ENCODE data around the gene RHEBL1.
A peak's percentile ranks its signal among the peaks of the same experiment; 100 is the strongest.

Gene RHEBL1

GRCh38 chr12:49069507-49070346 lies at the start of gene RHEBL1:
Gene RHEBL1 (minus strand): TSS chr12:49069979. CDS start chr12:49069785, 194 bp downstream.
- peak; percentile 98 for DNase-seq (ENCODE audit: low spot score)

GRCh38 chr12:49111206-49111605 lies 41.4 kb upstream of the RHEBL1 start:
- DNase-seq (ENCODE audit: low spot score) = no peak

- DNase-seq (ENCODE audit: low spot score) = peak; percentile 98
Observed at GRCh38 chr12:49110464-49111155, 40.8 kb upstream of the RHEBL1 start, which contains the start of gene LMBR1L. Gene LMBR1L (minus strand): TSS chr12:49110847. CDS start chr12:49110555, 292 bp downstream.

DNA sequence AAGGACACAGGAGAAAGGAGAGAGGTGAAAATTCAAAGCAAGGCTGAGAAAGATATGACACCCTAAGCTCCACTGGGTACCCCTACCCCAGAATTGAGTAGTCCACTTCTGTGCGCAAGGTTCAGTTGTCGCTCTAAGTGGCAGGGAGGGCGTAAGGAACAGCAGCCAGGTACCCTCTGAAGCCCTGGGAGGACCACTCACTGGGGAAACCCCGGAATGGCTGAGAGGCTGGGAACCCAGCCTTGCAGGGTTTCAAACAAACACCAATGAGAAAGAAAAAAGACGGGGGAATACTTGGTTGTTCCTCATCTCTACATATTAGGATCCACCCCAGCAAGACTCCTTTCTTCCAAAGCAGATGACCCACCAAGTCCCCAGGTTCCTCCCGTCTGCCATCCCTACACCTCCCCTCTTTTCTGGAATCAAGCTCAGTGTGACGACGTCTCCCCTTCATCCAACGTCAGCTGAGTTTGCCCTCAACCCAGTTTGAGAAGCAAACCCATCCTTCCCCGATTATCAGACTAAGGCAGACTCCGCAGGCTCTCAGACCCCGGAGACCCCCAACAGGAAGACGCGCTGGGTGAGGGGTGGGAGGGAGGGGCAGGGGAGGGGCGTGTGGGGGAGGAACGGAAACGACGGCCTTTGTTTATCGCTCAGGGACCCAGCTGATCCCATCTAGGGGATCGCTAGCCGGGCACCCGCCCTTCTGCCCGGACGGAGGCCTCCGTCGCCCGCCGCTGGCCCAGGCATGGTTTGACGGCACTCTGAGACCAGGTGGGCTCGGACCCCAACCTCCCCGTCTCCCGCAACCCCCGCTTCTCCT lies 40.1 kb upstream of the RHEBL1 start:
- peak; percentile 25 for DNase-seq (ENCODE audit: low spot score)

DNA sequence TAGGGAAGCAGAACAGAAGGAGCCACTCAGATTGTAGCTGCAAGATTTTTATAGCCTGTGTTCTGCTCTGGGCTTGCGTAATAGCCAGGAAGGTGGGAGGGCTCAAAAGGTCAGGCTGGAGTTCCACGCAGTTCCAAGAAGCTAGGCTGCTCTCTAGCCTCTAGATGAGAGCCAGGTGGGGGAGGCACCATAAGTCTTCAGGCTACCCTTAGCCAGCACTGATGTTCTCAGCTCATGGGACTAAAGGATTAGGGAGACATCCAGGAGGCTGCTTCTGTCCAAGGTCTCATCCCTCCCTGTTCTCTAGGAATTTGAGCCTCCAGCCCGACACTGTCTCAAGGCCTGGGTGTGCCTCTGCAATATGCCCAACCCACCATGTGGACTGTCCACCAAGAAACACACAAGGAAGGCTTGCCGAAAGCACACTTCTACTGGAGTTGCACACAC lies 39.2 kb upstream of the RHEBL1 start:
- DNase-seq (ENCODE audit: low spot score) = no peak

GRCh38 chr12:49105504-49106084 lies 35.8 kb upstream of the RHEBL1 start:
- DNase-seq (ENCODE audit: low spot score) = no peak

DNA sequence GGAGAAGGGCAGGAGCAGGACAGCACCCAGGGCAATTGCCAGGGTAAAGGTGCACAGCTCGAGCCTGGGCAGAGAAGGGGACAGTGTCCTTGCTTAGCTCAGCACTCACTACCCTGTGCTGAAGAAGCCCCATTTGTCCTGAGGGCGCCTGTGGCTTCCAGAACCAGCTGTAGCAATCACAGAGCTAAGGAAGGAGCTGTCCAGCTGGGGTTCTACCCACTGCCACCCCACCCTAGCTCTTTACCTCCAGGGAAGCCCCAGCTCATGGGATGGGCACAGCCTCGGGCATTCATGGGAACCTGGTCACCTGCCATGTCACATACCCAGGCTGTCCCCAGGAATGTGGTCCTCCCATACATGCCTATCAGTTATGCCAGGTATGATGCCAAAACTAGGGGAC lies 35.0 kb upstream of the RHEBL1 start:
- DNase-seq (ENCODE audit: low spot score) = no peak

GRCh38 chr12:49100380-49100779 lies 30.6 kb upstream of the RHEBL1 start:
- DNase-seq (ENCODE audit: low spot score) = no peak

GRCh38 chr12:49098703-49099102 lies 28.9 kb upstream of the RHEBL1 start:
- DNase-seq (ENCODE audit: low spot score) = no peak

DNA sequence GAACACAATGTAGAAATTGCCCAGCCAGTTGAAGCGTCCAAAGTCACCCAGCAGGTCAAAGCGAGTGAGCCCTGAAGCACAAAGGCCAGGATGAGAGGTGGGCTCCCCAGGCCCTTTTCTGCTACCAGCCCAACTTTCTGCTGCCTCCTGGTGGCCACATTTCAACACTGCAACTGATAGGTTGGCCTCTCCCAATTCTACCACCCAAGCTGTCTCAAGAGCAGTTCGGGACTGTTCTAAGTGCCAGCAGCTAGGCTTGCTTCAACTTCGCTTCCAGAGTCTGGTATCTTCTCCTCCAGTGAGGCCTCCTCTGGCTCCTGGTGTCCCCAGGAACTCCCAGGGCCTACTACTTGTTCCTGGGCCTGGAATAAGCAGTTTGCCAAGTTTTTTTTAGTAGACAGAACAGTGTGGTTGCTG lies 28.3 kb upstream of the RHEBL1 start:
- peak; percentile 73 for DNase-seq (ENCODE audit: low spot score)

DNA sequence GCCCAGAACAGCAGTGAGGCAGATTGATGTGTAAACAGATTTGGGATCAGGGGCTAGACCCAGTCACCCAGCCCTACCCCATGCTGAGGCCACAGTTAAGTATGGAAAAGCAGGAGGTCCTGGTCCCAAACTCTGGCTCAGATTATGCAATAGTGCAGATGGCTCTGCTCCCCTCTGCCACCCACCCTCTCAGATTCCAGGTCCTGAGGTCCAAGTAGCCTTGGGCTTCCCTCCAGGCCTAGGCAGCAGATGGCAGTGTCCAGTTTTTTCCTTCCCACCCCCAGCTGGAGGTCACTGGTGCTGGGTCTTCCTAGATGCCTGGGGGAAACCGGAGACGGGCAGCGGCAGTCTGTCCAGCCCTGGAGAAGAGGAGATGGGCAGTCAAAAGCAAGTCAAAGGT lies 27.6 kb upstream of the RHEBL1 start:
- DNase-seq (ENCODE audit: low spot score) = no peak

DNA sequence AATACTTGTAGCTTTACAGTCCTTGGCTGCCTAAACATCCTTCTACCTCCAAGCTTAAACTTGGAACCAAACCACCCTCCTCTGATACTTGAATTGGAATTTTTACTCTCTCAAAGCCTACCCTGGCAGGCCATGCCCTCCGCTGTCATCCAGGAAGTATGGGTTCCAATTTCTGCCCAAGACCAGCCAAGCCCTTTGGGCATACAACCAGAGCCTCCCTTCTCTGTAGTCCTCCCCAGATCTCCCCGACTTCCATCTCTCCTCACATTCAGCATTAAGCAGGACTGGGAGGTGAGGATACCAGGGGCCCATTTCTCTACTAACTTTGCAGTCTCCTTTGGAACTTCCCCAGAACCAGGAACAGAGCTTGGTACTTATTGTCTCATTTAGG lies 25.2 kb upstream of the RHEBL1 start:
- DNase-seq (ENCODE audit: low spot score) = no peak

- DNase-seq (ENCODE audit: low spot score) = no peak
Observed at GRCh38 chr12:49094160-49094974, 24.6 kb upstream of the RHEBL1 start, which contains the start of gene DHH. Gene DHH (minus strand): TSS chr12:49094801. CDS start chr12:49094512, 289 bp downstream.

DNA sequence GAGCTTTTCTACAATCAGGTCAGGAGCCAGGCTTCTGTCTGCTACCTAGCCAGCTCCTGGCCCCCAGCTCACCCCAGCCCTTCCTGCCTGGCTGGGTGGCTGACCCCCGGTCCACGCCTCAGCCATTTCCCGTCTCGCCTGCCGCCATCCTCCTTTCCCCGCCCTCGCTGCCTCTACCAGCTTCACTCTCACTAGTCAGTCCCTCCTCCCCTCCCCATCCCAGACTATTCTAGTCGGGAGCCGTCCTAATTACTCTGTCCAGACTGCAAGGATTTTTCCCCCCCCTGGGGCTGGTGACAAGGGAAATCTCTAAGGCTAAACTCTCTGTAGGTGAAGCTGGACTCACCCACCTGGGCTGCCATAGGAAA lies 24.0 kb upstream of the RHEBL1 start:
- DNase-seq (ENCODE audit: low spot score) = no peak

DNA sequence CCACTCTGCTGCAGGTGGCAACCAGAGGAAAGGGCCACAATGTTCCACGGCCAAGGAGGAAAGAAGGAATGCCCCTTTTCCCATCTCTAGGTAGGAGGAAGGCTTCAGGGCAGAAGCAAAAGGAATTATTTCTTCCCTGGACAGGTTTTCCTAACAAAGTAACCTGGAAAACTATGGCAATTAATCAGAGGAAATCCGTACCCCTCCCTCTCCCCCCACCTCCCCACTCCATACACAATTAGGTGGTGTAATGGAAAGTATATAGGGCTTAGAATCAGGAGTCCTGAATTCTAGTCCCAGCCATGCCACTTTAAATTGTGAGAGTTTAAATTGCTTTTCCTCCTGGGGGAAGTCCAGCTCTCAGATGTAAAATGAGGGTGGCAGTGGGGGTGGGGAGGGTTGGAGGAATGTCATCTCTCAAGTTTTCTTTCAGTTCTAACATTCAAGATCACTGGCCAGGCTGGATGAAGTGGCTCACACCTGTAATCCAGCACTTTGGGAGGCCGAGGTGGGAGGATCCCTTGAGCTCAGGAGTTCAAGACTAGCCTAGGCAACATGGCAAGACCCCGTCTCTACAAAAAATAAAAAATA lies 23.1 kb upstream of the RHEBL1 start:
- DNase-seq (ENCODE audit: low spot score) = no peak

DNA sequence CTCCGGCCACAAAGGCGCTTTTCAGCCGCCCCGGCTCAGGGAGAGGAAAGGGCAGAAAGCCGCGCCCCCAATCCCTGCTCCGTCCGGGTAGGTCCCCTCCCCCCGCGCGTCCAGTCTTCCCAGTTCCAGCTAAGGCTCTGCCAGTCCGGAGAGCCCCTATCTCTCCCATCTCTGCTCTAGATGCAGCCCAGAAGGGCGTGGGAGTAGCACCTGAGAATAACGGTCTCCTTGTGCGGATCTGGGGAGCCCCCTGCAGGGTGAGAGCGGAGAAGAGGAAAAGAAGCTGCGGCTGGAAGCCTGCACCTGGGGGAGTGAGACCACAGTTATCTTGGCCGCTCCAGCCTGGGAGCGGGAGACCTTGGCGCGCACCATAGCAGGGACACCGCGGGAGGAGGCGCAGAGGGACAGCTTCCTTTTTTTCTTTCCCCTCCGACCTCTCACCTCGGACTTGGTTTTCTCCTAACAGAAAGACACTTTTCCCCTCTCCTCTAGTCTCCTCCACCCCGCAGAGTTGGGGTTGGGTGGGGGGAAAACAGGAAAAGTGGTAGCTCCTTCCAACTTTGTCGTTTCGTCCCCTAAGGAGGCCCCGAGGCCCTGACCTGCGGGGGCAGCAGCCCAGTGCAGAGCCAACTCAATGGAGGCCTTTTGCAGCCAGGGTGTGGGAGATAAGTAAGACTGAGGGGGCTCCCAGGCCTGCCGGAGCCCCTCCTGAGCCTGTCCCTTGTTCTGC lies 22.5 kb upstream of the RHEBL1 start:
- DNase-seq (ENCODE audit: low spot score) = peak; percentile 53

GRCh38 chr12:49091836-49092085 lies 22.0 kb upstream of the RHEBL1 start:
- no peak for DNase-seq (ENCODE audit: low spot score)

DNA sequence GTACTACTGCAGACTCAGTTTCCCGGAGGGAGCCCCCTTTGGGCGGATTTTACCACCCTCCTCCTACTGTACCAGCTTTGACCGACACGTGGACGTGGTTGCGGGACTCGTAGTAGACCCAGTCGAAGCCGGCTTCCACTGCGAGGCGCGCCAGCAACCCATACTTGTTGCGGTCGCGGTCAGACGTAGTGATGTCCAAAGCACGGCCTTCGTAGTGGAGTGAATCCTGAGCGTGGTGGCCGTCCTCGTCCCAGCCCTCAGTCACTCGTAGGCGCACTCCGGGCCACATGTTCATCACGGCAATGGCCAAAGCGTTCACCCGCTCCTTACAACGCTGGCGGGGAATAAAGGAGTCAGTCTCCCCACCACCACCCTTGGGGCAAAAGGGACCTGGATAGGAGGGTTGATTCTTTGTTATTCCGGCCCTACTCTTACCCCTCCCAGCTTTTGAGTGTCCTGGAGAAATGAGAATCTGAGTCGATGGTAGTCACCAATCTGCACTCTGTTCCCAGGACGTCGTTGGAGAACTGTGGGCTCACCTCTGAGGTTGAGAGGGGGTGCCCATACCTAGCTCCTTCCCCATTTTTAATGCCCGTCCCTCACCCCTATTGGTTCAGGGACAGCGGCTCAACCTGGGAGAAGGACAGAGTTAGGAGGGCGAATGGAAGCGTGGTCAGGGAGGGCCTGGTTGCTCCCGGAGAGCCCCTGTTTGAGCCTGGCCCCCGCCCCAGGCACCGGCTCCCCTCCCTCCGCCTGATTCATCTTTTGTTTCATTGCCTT lies 21.5 kb upstream of the RHEBL1 start:
- DNase-seq (ENCODE audit: low spot score) = no peak
